Fibroblast of skin of left quadriceps (primary cell): ENCODE measurements around the gene MAP3K7.
"Not testable (repeated sequence)": the region's sequence is repeated elsewhere in the genome, so short reads cannot be mapped to it uniquely, and the experiment has no call there.

Experiments
- DNase-seq, 2 experiments: peaks; one replicate each; pipeline ENCODE4 v3.0.0-alpha.2; 2013; ENCODE audit warnings: low read depth in 2 of 2

MAP3K7 gene

DNA sequence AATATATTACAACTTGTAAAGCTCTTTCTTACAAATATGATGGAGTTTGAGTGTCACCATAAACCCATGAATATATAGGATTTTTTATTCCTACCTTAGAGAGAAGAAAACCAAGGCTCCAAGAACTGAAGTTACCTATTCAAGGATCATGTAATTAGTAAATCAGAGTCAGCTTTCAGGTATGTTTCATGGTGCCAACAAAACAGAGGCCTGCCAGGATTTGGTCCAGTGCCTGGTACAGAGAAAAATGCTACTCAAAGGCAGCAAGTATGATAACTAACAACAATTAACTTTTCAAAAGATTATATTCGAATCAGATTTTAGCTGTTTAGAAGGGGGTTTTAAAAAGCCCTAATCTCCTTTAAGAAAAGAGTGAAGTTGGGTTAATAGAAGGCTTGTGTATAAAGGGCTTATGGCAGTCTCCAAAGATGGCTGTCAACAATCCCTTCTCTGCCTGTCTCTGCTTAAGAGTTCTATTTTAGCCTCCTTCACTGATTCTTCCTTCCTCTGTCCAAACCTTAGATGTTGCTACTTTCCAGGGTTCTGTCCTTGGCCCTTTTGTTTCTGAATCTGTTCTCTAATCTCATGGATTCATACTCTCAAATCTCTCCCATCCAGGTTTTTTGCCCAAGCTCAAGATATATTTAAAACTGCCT lies 7.8 kb downstream of the MAP3K7 start:
- DNase-seq, result no peak

GRCh38 chr6:90575267-90575666 lies 11.6 kb downstream of the MAP3K7 start:
- no peak for DNase-seq

- no peak for DNase-seq
Observed at GRCh38 chr6:90574610-90575009, 12.3 kb downstream of the MAP3K7 start.

DNA sequence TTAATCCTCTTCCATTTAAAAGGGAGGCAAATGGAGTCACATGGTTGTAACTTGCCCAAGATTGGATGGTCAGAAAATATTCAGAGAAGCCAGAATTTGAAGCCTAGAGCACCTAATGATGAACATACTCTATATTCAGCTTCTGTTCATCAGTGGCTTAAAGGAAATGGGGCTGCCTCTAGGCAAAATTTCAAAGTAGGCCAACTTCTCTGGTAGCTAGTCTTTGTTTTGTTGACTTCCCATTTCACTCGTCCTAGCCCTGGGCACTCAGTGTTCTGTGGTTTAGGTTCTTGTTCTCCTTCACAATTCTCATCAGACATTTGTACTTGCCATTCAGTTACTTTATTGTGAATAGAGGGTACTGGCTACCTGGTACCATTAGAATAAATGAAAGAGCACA lies 13.2 kb downstream of the MAP3K7 start:
- no peak for DNase-seq

DNA sequence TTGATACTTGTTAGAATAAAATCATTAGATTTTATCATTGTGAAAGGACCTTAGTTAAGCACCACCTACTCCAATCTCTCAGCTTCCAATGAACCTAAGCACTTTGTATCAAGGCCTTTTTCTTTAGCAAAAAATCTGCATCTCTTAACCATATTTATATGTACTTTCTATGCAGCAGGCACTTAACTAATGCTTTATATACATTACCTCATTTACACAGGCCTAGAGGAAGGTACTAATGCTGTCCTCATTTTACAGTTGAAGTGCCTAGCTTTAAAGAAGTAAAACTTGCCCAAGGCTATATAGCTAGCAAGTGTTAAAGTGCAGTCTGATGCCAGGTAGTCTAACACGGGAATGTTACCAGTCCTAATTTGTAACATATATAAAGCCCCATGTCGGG lies 14.0 kb downstream of the MAP3K7 start:
- DNase-seq, result no peak

DNA sequence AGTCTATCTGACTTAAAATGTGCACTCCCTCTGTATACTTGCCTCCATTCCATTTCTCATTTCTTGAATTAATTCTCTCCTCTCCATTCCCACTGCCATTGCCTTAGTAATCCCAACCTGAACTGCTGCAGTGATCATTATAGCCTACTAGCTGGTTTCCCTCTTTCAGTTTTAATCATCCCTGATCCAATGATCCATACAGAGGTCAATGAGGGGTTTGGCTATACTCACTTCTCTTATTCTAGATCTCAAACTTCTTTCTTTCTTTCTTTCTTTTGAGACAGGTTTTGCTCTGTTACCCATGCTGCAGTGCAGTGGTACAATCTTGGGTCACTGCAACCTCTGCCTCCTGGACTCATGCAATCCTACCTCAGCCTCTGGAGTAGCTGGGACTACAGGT lies 17.6 kb downstream of the MAP3K7 start:
- no peak for DNase-seq

- DNase-seq, result not testable (repeated sequence)
Observed at GRCh38 chr6:90567682-90568081, 19.2 kb downstream of the MAP3K7 start.

DNA sequence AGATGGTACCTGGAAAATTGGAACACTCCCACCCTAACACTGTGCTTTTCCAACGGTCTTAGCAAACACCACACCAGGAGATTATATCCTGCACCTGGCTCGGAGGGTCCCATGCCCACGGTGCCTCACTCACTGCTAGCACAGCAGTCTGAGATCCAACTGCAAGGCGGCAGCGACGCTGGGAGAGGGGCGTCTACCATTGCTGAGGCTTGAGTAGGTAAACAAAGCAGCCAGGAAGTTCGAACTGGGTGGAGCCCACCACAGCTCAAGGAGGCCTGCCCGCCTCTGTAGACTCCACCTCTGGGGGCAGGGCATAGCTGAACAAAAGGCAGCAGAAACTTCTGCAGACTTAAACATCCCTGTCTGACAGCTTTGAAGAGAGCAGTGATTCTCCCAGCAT lies 24.5 kb downstream of the MAP3K7 start:
- not testable (repeated sequence) for DNase-seq

- no peak for DNase-seq
Observed at GRCh38 chr6:90559931-90560330, 26.9 kb downstream of the MAP3K7 start.

DNA sequence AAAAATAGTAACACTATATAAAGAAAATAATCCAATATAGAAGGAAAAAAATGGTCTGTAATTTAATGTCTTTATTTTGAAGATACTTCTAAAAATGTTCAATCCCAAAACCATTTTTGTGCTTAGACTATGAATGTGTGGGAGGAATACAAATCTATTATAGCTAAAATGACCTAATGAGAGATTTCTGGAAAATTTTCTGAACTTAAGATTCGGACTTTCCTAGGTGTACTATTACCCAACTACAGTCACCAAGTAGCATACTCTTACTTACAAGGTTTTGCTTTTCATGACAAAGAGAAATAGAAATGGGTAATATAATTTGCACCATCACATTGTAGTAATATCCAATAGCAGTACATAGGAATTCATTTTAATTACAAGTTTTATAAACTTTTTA lies 29.9 kb downstream of the MAP3K7 start:
- no peak for DNase-seq

DNA sequence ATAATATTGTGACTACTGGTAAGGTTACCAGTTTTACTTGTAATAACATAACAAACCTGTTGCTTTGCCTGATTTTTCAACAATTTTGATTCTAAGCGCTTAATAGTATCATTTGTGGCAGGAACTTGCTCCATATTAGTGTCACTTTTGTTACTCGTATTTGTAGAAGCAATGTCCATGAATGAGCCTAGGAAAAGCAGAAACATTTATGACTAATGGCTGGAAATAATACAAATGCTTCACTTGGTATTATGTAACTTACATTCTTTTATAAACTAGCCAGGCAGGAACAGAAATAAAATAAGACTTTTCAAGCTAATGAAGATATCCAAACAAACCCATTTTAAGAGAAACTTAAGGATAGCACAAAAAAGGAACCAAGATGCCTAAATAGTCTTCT lies 38.9 kb downstream of the MAP3K7 start:
- DNase-seq, result no peak

DNA sequence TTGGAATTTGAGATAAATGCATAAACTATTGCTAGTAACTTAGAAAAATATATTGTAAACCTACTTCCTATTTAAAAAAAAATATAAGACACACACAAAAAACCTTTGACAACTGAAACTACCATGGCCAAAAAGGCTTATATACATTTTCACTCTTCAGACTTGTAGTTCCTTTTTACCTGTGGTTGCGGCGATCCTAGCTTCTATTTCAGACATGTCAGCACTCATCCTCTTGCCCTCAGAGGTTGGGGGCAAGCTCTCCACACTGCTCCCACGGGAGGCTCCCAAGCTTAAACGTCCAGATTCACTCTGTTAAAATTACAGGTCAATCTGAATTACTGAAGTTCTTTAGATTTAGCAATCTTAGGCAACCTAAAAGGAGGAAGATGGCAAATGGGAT lies 39.8 kb downstream of the MAP3K7 start:
- DNase-seq, result no peak

DNA sequence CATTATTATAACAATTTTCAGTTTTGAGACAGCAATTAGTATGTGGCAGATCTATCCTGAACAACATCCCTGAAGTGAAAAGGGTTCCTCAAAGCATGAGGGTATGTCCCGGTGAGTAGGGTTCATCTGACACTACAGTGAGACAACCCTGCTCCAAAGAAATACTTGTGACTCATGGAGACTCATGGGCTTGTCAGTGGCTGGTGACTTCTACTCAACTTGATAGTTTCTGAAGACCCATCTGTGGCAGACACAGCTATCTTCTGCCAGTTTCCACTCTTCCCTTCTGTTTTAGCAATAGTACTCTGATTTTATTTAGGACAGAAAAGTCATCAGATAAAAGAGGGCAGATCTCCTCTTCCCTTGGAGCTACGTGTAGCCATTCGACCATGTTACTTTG lies 41.4 kb downstream of the MAP3K7 start:
- no peak for DNase-seq

GRCh38 chr6:90544741-90545140 lies 42.1 kb downstream of the MAP3K7 start:
- no peak for DNase-seq

- DNase-seq, result no peak
Observed at GRCh38 chr6:90544081-90544480, 42.8 kb downstream of the MAP3K7 start.

DNA sequence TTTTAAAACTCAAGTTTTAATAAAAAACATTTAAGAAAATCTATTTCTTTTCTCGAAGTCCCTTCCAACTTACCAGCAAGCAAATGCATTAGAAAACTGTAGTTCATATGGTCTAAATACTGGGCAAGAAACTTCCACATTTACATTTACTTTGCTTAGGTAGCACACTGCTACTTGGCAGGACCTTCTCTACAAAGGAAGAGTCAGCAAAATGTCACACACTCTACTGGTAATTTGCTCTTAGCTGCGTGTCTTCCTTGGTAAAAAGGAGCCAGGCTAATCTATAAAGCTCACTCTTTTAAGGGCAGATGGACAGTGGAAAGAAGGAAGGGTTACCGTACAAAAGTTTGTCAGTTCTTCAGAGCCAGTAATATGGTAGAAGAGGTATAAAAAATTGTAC lies 45.7 kb downstream of the MAP3K7 start:
- no peak for DNase-seq

GRCh38 chr6:90538278-90539046 lies 48.4 kb downstream of the MAP3K7 start:
- DNase-seq, result no peak

DNA sequence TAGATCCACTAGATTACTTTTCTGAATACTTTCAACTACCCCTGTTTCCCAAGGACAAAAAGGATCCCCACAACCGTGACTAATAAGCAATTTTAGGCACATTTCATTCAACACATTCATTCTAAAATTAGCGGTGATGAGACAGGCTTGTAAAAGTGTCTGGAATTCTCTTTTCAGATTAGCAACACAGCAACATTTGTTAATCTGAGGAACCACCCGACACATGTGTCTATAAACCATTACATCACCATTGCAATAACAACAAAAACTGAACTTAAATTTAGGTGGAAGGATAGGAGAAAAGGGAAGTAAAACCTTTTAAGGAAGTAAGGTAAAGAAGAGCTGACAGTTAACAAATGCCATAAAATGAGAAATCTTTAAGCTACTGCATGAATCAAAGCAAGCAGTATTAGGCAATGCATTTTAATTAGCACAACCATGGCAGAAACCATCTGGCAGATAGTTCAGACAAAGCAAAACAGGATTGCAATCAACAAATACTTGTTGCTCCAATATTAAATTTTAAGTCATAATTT lies 49.1 kb downstream of the MAP3K7 start:
- DNase-seq, result peak; percentile 11 to 13

DNA sequence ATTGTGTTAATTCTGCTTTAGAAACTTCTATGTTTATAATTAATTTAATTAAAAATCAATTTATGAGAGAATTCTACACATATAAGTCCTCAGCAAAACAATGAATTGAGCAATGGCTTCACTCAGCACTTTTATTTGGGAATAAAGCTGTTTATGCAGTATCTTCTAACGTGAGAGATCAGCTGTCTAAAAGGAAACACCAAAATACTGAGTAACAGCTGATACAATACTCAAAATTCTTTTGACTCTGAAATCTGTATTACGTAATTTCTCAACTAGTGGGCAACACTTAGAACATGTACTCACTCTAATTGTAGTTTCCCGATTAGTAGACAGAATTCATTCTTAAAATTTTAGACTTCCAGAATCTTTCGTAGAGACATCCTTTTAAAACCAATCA lies 49.8 kb downstream of the MAP3K7 start:
- peak; percentile 18 for DNase-seq

- DNase-seq, result no peak
Observed at GRCh38 chr6:90536520-90536919, 50.4 kb downstream of the MAP3K7 start.

- no peak for DNase-seq
Observed at GRCh38 chr6:90534337-90535025, 52.4 kb downstream of the MAP3K7 start.

DNA sequence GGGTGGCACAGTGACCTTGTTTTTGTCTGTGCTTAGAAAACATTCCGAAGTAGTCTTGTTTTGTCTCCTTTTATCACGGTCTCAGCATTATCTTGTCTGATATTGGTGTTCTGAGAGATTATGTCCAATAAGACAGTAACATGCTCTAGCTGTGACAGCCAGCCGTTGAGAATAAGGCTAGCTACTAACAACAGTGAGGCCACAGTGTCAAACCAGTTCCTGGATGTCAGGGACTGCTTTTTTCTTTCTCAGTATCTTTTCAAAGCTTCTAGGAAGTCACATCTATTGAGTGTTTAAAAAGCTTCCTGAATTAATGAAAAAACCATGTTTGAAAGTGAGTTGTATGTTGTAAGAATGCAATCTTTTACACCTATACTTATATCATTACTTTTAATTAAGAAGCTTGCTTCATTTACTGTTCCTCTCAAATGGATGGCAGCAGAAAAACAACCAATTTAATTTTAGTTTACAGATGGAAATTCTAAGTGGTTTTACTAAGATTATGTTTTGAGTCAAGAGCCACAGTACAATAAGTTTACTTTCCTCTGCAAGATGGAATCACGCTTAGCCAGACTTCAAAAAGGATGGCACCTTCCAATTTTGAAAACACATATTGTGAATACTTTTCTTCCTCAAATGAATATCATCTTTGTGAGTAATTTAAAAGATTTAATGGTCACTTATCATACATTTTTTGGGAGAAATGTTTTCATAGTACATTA lies 53.1 kb downstream of the MAP3K7 start:
- no peak for DNase-seq
